Left ventricle myocardium inferior (tissue), 1 donor: ENCODE measurements around the gene PCSK9. TPM values are rescaled to one million over a fixed set of nuclear protein-coding genes. Genes with fewer than 3 reads are reported as not detected.

Source experiments
- DNase-seq: peaks from one replicate; pipeline ENCODE4 v3.0.0-alpha.2; 2020
- H3K27ac ChIP-seq: fragments of 200-600 bp; replicated peaks from 2 replicates; pipeline ENCODE4 v1.8.0; 2021
- H3K27me3 ChIP-seq: fragments of 200-600 bp; 2 replicates; pipeline ENCODE4 v1.8.0; 2021; ENCODE audit warnings: low read depth
- H3K36me3 ChIP-seq: fragments of 200-600 bp; 2 replicates; pipeline ENCODE4 v1.8.0; 2021
- H3K4me1 ChIP-seq: fragments of 200-600 bp; 2 replicates; pipeline ENCODE4 v1.8.0; 2021
- H3K4me3 ChIP-seq: fragments of 200-600 bp; 2 replicates; pipeline ENCODE4 v1.8.0; 2021; ENCODE audit warnings: mild to moderate bottlenecking, moderate library complexity
- H3K9me3 ChIP-seq: fragments of 200-600 bp; replicated peaks from 2 replicates; pipeline ENCODE4 v1.8.0; 2021
- intact Hi-C: fragments of 100-400 bp; cut with micrococcal nuclease; formaldehyde crosslinking; loops from one replicate; pipeline ENCODE4 v1.11.0; 2022
- total RNA-seq: library from RNA; stranded (reverse); fragmentation: NEBNext Ultra II Directional; extraction: Animal tissue kit (Norgen Biotek cat#: 25700); gene quantifications from one replicate; pipeline ENCODE4 v1.2.1, GENCODE V29; 2021
- TF ChIP-seq, protein P1 (sequence below): fragments of 200-600 bp; IDR thresholded peaks from 2 replicates; pipeline ENCODE4 v1.8.0; 2021; ENCODE audit warnings: antibody characterized with exemption, mild to moderate bottlenecking, borderline replicate concordance
- donor health status: DM: no; HTN: yes; CAD: no; lungs with severe emphysema.

Gene PCSK9
- total RNA-seq, 1 donor from 2014 or later: not detected

- peaks cover 16% of the 10 kb centered on the region for H3K4me1 ChIP-seq
- no peak for DNase-seq
- intact Hi-C loops: no loop called here
- no peak overlapping the region for H3K4me3 ChIP-seq
- TF ChIP-seq, protein P1, sequence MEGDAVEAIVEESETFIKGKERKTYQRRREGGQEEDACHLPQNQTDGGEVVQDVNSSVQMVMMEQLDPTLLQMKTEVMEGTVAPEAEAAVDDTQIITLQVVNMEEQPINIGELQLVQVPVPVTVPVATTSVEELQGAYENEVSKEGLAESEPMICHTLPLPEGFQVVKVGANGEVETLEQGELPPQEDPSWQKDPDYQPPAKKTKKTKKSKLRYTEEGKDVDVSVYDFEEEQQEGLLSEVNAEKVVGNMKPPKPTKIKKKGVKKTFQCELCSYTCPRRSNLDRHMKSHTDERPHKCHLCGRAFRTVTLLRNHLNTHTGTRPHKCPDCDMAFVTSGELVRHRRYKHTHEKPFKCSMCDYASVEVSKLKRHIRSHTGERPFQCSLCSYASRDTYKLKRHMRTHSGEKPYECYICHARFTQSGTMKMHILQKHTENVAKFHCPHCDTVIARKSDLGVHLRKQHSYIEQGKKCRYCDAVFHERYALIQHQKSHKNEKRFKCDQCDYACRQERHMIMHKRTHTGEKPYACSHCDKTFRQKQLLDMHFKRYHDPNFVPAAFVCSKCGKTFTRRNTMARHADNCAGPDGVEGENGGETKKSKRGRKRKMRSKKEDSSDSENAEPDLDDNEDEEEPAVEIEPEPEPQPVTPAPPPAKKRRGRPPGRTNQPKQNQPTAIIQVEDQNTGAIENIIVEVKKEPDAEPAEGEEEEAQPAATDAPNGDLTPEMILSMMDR: no peak
- no peaks in the 10 kb centered on the region for H3K36me3 ChIP-seq
- H3K9me3 ChIP-seq: no peaks in the 10 kb centered on the region
- H3K27ac ChIP-seq: no peak overlapping the region
- peaks cover 97% of the 10 kb centered on the region for H3K27me3 ChIP-seq
Measured at GRCh38 chr1:55037733-55038551, 1.4 kb upstream of the PCSK9 start.

DNA sequence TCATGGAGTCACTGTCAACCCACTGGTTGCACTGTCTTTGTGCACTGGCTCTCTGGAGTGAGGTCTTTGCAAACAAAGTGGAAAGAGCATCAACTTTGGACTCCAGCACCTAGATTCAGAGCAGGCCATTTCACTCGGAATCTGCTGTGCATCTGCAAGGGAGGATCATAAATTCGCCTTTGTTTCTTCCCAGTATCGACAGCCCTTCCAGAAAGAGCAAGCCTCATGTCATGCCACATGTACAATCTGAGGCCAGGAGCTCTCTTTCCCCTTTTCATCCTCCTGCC, 853 bp upstream of the PCSK9 start:
- Histone ChIP-seq H3K4me1 (peaks cover 16% of the 10 kb centered on the region), H3K27me3 (peaks cover 92% of the 10 kb centered on the region), H3K4me3 (no peak overlapping the region), H3K36me3 (no peaks in the 10 kb centered on the region), H3K27ac (no peak overlapping the region), H3K9me3 (no peaks in the 10 kb centered on the region)
- intact Hi-C loops: no loop called here
- TF ChIP-seq, protein P1: no peak
- DNase-seq: no peak

GRCh38 chr1:55038974-55039341, 390 bp upstream of the PCSK9 start:
- DNase-seq: no peak
- Histone ChIP-seq H3K9me3 (no peaks in the 10 kb centered on the region), H3K27me3 (peaks cover 88% of the 10 kb centered on the region), H3K4me1 (peaks cover 16% of the 10 kb centered on the region), H3K4me3 (peak overlapping the region; percentile 50), H3K27ac (no peak overlapping the region), H3K36me3 (no peaks in the 10 kb centered on the region)
- intact Hi-C loops: no loop called here
- TF ChIP-seq, protein P1: no peak

- TF ChIP-seq, protein P1: no peak
- H3K4me1 ChIP-seq: peaks cover 16% of the 10 kb centered on the region
- intact Hi-C loops: no loop called here
- no peaks in the 10 kb centered on the region for H3K36me3 ChIP-seq
- peaks cover 75% of the 10 kb centered on the region for H3K27me3 ChIP-seq
- no peaks in the 10 kb centered on the region for H3K9me3 ChIP-seq
- H3K27ac ChIP-seq: no peak overlapping the region
- peak overlapping the region; percentile 50 for H3K4me3 ChIP-seq
- no peak for DNase-seq
Measured at GRCh38 chr1:55040083-55040932, 960 bp downstream of the PCSK9 start.

- peaks cover 13% of the 10 kb centered on the region for H3K4me1 ChIP-seq
- no peak for DNase-seq
- no peak overlapping the region for H3K4me3 ChIP-seq
- TF ChIP-seq, protein P1: no peak
- intact Hi-C loops: no loop called here
- no peaks in the 10 kb centered on the region for H3K36me3 ChIP-seq
- no peak overlapping the region for H3K27ac ChIP-seq
- no peaks in the 10 kb centered on the region for H3K9me3 ChIP-seq
- H3K27me3 ChIP-seq: peaks cover 68% of the 10 kb centered on the region
Measured at GRCh38 chr1:55040933-55041494, 1.7 kb downstream of the PCSK9 start.
